ENCODE measurements around the gene BRD2.
A peak's percentile ranks its signal among the peaks of the same experiment; 100 is the strongest.
"Not testable (repeated sequence)": the region's sequence is repeated elsewhere in the genome, so short reads cannot be mapped to it uniquely, and the experiment has no call there.

Gene BRD2

GRCh38 chr6:32968093-32968866 lies at the start of gene BRD2:
BRD2 (plus strand) TSS chr6:32968594; CDS start chr6:32972899, 4,305 bp downstream.
- DNase-seq, result peak; percentile 98

- no peak for DNase-seq
Observed at GRCh38 chr6:32920715-32921114, 47.7 kb upstream of the BRD2 start.

- no peak for DNase-seq
Observed at GRCh38 chr6:32922083-32922482, 46.3 kb upstream of the BRD2 start.

- DNase-seq, result no peak
Observed at GRCh38 chr6:32931211-32931610, 37.2 kb upstream of the BRD2 start.

- peak; percentile 61 for DNase-seq
Observed at GRCh38 chr6:32932132-32932868, 36.1 kb upstream of the BRD2 start.

- peak; percentile 73 for DNase-seq
Observed at GRCh38 chr6:32933661-32934085, 34.7 kb upstream of the BRD2 start.

- no peak for DNase-seq
Observed at GRCh38 chr6:32935551-32936238, 32.7 kb upstream of the BRD2 start.

GRCh38 chr6:32936239-32937152 lies 31.9 kb upstream of the BRD2 start:
- DNase-seq, result no peak

GRCh38 chr6:32937230-32937633 lies 31.2 kb upstream of the BRD2 start:
- DNase-seq, result no peak

GRCh38 chr6:32938494-32938893 lies 29.9 kb upstream of the BRD2 start:
- no peak for DNase-seq

GRCh38 chr6:32940656-32941213 lies 27.7 kb upstream of the BRD2 start, which contains the start of gene HLA-DMB:
HLA-DMB (minus strand) TSS chr6:32941028; CDS start chr6:32940807, 221 bp downstream.
- peak; percentile 48 for DNase-seq

- no peak for DNase-seq
Observed at GRCh38 chr6:32941214-32941768, 27.1 kb upstream of the BRD2 start.

- not testable (repeated sequence) for DNase-seq
Observed at GRCh38 chr6:32942555-32943123, 25.8 kb upstream of the BRD2 start.

- DNase-seq, result no peak
Observed at GRCh38 chr6:32943864-32944649, 24.3 kb upstream of the BRD2 start.

GRCh38 chr6:32945108-32945760 lies 23.2 kb upstream of the BRD2 start:
- DNase-seq, result no peak

- DNase-seq, result no peak
Observed at GRCh38 chr6:32945953-32946352, 22.4 kb upstream of the BRD2 start.

GRCh38 chr6:32946893-32947292 lies 21.5 kb upstream of the BRD2 start:
- no peak for DNase-seq

- DNase-seq, result peak; percentile 57
Observed at GRCh38 chr6:32947552-32948465, 20.6 kb upstream of the BRD2 start.

GRCh38 chr6:32949113-32949512 lies 19.3 kb upstream of the BRD2 start:
- no peak for DNase-seq
